HG02642 (cell line): ENCODE measurements around the gene ZNRF3.
"Not testable (repeated sequence)": the region's sequence is repeated elsewhere in the genome, so short reads cannot be mapped to it uniquely, and the experiment has no call there.

ENCODE experiments used
- ATAC-seq: cut with Tn5 transposase; IDR thresholded peaks from one replicate; pipeline ENCODE4 v1.9.1; 2021; ENCODE audit warnings: mild to moderate bottlenecking; ENCODE audit not compliant: unreplicated experiment, poor library complexity

ZNRF3 gene

DNA sequence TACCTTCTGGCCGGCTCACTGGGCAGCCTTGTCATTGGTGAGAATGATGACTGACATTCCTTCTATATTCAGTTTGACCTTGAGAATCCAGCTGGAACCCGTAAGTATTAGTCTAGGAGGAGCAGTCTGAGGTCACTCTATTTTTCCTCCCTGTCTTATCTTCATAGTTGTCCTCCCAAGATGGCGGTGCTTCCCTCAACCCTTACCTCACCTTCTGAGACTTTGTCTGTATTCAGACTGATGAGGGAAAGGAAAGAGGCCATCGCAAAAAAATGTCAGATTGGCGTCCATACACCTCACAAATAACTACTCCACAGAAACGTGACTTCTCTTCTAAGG lies 195.5 kb downstream of the ZNRF3 start:
- no peak for ATAC-seq

DNA sequence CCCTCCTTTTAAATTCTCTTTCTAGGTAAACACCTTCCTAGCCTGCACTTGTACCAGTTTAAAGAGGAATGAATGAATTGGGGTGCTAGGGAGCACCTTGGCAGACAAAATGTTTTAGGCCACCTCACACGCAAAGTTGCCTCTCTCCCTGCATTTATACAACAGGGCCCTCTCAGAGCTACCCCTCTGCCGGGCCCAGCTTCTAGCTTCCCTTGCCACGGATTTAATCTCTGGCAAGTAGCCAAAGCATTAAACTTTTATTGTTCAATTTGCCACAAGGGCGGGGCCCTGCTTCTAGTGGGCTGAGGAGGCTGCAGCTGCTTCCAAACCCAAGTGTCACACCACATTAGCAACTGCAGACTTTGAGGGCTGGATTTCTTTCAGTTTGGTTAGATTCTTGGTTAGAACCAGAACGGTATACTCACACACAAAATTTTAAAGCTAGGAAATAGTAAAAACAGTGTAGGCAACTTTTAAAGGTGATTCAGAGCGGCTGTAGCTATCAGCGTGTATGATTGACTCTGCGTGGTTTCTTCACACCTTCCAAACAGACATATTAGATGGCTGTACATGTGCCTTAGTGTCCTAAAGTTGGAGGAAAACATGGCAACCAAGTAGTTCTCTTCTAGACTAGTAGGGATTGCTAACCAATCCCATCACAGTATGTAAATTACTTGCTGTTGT lies 196.0 kb downstream of the ZNRF3 start:
- ATAC-seq = no peak

DNA sequence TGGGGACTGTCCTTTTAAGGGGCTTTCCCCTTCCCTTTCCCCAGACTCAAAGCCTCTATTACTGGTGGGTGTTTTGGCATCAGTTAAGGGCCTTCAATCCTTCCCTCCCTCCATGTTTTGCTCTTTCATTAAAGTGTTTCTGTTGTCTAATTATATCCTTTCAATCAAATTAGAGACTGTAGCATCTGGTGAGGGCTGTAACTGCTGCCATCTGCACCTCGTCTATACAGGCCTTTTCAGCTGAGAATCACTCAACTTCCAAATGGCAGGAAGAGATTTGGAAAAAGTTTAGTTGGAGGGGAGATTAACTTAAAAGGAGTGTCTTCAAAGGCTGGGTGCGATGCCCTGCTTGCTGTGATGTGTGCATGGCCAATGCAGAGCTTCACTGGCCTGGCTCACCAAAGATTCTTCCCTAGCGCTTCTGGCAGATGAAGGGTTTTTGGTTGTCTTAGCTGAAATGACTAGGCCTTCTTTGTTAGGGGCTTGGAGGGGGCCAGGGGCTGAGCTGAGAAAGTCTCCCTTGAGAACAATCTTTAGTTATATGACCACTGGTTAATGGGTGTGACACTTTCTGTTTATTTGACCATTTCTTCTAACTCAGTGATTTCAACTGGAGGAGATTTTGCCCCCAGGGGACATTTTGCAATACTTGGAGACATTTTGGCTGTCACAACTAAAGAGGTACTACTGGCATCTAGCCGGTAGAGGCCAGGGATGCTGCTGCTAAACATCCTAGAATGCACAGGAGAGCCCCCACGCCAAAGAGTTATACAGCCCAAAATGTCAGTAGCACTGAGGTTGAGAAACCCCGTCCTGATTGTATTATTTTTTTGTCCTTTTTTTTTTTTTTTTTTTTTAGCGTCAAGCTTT lies 197.0 kb downstream of the ZNRF3 start:
- ATAC-seq = no peak

DNA sequence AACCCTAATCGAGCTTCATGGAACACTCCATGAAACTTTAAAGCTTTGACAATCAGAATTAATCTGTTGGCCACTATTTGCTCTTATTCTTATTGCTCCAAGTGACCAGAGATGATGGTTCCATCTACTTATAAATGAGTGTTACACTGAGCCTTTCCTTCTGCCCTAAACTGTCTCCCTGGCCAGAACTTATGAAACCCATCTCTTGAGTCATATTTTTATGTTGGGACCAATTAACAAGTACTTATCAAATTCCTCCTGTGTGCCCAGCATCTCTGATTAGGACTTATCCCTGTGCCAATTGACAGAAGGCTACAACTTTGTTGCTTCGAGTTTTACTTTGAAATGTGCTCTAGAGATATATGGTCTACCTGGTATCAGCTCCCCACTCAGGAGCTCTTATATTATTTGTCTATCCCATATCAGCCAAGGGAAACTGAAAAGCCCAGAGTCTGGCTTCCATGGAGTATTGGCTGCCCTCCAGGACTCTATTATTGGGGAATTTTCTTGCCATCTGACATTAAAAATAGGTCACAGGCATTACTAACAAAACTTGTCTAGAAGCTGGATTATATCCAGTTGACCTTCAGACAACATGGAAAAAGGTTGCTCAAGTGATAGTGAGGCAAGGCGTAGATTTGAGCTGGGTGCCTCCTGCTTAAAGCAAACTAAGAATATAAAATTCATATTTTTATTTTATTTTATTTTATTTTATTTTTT lies 198.3 kb downstream of the ZNRF3 start:
- no peak for ATAC-seq

DNA sequence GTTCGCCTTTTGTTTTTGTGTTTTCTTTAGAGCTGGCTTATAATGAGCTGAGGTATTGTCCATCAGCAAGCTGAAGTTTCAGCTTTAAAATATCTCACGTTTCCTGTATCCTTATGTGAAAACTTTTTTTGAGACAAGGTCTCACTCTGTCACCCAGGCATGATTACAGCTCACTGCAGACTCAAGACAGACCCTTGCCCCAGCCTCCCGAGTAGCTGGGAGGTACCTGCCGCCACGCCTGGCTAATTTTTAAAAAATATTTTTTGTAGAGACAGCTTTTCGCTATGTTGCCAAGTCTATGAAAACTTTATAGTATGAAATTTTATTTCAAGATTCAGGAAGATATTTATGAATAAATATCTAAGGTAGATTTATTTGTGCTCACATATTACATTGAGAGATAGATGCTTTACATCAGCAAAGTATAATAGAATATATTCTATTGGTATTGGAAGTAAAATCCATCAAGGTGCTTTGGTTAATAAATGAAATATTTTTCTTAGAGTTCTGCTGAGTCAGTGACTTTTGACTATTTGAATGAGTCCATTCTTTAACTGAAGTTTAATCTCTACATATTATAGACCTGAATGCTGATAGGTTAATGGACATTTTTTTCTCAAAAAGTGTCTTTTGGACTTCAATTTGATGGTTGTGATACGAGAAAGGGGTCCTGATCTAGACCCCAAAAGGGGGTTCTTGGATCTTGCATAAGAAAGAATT lies 199.6 kb downstream of the ZNRF3 start:
- ATAC-seq = no peak

DNA sequence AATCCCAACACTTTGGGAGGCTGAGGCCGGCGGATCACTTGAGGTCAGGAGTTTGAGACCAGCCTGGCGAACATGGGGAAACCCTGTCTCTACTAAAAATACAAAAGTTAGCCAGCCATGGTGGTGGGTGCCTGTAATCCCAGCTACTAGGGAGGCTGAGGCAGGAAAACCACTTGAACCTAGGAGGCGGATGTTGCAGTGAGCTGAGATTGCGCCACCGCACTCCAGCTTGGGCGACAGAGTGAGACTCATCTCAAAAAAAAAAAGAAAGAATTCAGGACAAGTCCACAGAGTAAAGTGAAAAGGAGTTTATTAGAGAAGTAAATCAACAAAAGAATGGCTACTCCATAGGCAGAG lies 200.2 kb downstream of the ZNRF3 start:
- not testable (repeated sequence) for ATAC-seq

DNA sequence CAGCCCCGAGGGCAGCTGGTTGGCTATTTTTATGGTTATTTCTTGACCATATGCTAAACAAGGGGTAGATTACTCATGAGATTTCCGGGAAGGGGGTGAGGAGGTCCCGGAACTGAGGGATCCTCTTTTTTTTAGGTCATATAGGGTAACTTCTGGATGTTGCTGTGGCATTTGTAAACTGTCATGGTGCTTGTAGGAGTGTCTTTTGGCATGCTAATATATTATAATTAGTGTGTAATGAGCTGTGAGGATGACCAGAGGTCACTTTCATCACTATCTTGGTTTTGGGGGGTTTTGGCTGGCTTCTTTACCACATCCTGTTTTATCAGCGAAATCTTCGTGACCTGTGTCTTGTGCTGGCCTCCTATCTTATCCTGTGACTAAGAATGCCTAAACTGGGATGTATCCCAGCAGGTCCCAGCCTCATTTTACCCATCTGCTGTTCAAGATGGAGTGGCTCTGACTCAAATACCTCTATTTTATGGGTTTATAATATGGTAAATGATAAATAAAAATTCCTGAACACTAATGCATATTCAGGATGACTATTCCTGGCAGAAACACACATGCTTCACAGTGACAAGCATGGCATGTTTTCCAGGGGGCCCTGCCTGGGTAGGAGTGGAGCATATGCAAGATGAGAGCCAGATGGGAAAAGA lies 200.7 kb downstream of the ZNRF3 start:
- no peak for ATAC-seq

DNA sequence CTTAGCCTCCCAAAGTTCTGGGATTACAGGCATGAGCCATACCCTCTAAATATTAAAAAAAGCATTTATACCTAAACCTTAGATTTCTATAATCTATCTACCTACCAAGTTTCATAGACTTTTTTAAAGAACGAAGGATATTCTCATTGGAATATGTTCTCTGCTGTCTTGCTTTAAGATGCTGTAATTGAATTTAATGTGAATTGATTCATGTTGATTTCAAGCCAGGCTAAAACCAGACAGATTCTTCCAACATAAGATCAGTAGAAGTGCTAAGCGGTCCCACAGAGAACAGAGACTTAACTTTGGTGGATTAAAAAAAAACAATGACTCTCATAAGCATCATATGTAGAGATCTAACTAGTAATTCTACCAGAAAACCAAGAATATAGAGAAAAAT lies 203.6 kb downstream of the ZNRF3 start:
- no peak for ATAC-seq

DNA sequence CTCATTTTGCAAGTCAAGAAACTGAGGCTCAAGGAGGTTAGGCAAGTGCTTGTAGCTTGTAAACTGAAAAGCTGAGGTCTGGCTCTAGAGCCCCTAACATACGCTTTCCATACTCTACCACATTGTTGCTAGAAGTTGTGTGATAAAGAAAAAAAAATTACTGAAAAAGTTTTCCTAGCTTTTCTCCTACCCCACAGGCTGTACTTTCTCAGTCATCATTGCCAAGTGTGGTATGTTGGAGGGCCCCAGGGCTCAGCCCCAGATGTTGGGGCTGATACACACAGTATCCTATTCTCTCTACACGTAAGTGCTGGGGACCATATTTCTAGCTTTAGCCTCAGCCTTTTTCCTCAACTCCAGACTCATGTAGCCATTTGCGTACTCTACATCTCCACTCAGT lies 205.4 kb downstream of the ZNRF3 start:
- ATAC-seq = no peak

DNA sequence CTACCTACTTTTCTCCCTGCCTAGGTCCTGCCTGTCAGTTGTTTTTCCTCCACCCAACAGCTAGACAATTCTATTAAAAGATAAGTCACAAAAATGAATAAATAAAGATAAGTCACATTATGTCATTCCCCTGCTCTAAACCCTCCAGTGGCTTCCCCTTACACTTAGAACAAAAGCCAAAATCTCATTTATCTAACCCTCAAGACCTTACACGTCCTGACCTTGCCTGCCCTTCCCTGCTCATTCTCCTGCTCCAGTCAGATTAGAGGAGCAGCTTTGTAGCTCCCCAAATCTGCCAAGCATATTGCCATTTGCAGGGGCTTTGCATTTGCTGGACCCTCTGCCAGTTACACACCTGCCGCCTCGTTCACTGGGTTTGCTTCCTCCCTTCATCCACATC lies 206.1 kb downstream of the ZNRF3 start:
- ATAC-seq = no peak

DNA sequence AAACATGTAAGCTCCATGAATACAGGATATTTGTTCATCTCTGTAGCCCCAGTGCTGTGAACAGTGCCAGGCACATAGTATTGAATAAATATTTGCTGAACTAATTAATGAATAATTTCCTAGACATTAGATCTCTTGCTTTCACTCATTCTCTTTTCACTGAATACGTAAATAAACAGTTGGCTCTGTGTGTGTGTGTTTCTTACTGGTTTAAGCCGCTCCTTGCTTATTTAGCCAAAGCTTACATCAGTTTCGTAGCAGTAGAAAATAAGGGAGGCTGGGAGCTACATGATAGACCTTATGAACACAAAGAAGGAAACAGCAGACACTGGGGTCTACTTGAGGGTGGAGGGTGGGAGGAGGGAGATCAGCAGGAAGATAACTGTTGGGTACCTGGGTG lies 206.7 kb downstream of the ZNRF3 start:
- no peak for ATAC-seq

DNA sequence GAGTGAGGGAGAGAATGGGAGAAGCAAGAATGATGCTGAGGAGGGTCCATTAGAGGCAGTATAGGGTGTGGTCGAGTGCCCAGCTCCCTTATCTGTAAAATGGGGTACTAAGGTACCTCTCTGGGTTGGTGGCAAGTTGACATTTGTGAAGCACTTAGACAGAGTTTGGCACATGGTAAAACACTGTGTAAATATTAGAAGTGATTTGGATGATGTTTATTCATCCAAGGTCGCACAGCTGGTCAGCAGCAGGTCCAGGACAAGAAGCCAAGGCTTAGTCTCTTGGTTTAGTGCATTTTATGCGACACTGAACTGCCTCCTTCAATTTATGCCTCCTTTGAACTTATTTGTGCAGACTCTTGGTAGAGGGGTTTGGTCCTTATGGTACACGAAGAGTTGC lies 208.9 kb downstream of the ZNRF3 start:
- ATAC-seq = no peak

DNA sequence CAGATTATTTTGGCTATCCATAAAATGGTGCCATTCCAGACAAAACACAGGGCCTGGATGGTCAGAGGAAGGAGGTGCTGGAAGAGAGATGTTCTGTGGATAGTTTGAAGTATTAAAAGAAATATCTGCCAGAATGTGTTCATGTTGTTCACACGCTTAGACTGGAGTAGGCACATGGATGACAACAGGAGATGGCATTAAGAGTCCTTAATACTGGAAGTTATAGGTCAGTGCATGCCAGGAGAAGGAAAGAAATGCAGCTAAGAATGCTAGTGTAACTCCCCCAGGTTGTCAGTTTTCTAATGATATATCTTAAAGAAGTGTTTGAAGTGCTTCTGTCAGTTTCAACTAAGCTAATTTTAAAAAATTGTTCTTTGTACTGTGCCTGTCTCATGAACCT lies 209.7 kb downstream of the ZNRF3 start:
- ATAC-seq = no peak

DNA sequence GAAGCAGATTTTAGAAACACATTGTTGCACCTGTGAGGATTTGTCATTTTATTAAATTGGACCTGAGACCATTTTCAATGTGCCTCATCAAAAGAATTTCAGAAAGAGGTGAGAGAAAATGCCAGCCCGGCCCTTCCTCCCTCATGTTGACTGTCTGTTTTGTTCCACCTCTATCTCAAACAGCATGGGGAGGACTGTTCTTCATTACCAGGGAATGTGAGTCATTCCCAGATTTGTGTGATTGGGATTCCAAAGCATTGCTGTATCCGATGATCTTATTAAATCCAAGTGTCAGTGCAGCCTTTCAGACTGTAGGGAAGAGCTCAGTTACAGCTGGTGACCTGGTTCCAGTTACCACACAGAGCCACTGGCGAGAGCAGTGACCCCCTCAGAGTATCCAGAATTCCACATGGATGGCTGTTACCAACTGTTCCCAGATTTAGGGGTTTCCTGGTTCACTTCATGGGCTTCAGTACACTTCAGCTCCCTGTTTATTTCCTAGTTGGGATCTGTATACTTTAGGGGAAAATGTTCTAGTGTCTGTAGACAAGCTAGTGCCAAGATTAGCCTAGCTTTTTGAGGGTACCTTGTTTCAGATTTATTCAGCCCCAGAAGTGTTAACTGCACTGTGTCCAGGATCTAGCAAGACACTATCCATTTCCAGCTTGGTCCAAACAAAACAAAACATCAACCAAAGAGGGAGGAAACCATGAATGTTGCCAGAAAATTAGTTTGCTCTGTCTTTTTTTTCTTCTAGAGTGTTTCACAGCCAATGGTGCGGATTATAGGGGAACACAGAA lies 210.3 kb downstream of the ZNRF3 start:
- no peak for ATAC-seq

DNA sequence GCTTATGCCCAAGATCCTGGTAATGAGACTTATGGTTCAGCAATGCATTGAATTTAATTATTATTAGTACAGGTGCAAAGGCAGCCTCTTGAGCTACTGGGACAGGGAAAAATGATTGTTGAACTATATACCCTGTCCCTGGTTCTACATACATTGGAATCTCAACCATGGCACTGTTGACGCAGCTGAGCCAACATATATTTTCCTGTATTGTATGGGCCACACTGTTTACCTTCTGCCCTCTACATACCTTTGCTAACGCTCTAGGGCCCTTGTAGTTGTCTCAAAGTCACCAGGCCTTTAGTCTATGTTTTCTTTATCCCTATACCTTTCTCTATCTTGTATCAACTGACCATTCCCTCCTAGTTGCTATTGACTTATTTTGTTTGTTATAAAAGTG lies 212.1 kb downstream of the ZNRF3 start:
- ATAC-seq = no peak

DNA sequence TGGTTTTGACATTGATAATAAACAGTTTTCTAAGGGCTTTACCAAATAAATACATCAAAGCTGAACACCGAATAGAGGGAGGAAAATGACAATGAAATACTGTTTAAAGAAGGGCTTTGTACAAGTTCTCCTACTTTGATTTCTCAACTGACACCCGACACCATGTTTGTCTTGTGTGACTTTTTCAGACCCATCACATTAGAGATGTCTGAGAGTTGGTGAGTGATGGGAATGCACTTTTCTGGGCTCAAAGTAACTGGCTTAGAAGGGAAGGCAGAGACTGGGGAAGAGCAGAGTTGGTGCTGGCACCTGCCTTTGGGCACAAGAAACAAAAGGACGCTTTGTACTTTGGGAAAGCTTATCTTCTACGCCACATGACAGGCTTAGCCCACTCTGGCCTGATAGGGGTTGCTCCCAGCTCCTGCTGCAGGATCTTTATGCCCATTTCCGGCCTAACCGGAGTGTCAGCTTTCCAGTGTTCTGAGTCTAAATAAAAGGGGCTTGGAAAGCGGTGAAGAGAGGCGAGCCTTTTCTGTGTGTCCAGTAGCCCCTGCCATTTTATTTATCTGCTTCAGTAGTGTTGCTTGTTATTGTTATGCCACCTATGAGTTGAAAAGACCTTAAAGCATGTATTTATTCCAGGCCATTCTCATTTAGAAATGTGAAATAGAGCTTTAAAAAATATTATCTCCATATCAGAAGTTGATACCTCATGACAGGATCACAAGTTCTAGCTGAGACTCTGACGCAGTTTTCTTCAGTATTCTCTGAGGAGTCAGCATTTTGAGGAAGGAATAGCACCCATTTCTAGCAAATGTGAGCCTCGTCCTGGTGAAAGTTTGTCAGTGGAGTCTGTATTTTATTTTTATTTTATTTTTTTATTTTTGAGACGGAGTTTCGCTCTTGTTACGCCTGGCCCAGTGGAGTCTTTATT lies 213.6 kb downstream of the ZNRF3 start:
- no peak for ATAC-seq

DNA sequence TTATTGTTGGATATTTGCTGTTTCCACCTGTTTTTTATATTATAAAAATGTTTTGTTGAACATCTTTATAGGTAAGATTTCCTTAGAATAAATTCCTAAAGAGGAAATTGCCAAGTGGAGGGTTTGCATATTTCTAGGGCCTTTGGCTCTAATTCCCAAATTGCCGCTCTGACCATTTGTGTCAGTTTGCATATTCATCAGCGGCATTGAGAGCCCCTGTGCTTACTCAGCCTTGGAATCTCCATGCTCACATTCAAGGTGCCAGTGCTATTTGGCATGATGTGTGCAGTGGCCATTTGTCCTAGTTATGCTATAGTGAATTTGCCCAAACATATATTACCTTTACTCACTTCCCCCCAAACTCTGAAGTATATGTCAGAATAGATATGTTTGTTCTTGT lies 214.9 kb downstream of the ZNRF3 start:
- no peak for ATAC-seq

DNA sequence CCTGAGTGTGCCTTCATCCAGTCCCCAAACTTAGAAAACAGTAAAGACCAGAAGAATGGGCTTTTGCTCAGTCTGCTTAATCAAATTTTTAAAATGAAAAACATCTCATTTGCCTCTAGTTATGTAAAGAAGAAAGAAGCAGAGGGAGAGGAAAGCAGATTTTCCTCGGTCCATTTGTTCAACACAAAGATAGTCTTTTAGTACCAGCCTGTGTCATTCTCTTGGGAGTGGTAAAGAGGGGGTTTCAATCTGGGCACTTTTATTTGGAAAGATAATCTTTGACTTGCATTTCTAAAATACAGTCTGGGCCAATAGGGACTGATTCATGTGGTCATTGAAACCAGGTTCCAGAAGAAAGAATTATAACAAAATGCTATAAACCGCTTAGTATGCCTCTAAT lies 218.9 kb downstream of the ZNRF3 start:
- ATAC-seq = no peak
